Measurements from ENCODE around the gene MEX3A.

The MEX3A gene

GRCh38 chr1:156083800-156084790, 1.8 kb upstream of the MEX3A start:
- H3K4me3 ChIP-seq = peak overlapping the region; percentile 90
- in situ Hi-C loops (cut with MboI; ENCODE audit: low sequenced_read_pairs) = no loop called here
- H3K27me3 ChIP-seq (ENCODE audit: low read depth) = no peaks in the 10 kb centered on the region
- DNase-seq (ENCODE audit: low spot score in 2 of 2) = peak in 1 of 2 experiments; percentile 65
- no peaks in the 10 kb centered on the region for H3K9me3 ChIP-seq
- H3K36me3 ChIP-seq (replicated peaks) = peaks cover 9% of the 10 kb centered on the region
- peaks cover 41% of the 10 kb centered on the region for H3K4me1 ChIP-seq

- Histone ChIP-seq H3K27me3 (ENCODE audit: low read depth) (no peaks in the 10 kb centered on the region), H3K9me3 (no peaks in the 10 kb centered on the region), H3K4me1 (peaks cover 34% of the 10 kb centered on the region), H3K36me3 (replicated peaks) (peaks cover 19% of the 10 kb centered on the region), H3K4me3 (peak overlapping the region; percentile 90)
- peak in 1 of 2 experiments; percentile 61 for DNase-seq (ENCODE audit: low spot score in 2 of 2)
- in situ Hi-C loops (cut with MboI; ENCODE audit: low sequenced_read_pairs) = no loop called here
Observed at GRCh38 chr1:156081917-156082308, 352 bp downstream of the MEX3A start.

DNA sequence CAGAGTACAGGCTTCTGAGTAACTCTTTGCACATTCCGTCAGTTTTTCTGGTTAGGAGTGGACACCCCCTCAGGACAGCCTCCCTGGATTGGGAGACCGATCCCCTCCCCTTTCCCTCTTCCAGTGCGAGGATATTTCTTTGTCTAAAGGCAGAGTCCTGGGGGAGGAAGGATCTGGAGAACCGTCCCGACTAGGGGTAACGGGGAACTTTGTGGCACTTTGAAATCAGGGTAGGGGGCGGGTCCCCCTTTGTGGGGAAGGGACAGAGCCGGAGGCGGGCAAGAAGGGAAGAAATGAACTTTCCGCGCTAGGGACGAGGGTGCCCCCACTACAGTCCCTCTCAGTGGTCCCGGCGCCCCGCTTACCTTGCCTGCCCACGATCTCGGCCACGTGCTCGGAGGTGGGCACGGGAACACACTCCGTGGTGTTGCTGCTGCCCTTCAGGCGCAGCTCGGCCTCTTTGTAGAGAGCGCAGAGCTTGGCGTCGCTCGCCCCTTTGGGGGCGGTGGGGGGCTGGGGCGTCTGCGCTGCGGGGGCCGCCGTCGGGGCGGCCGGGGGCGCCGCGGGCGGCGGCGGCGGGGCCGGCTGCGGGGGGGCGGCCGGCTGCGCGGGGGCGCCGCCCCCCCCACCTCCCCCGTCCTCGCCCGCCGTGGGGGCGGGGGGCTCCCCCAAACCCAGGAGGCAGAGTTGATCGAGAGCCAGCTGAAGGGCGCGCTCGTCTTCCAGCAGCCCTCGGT, 917 bp downstream of the MEX3A start:
- H3K27me3 ChIP-seq (ENCODE audit: low read depth) = no peaks in the 10 kb centered on the region
- no peaks in the 10 kb centered on the region for H3K9me3 ChIP-seq
- peak overlapping the region; percentile 90 for H3K4me3 ChIP-seq
- peaks cover 22% of the 10 kb centered on the region for H3K36me3 ChIP-seq (replicated peaks)
- peaks cover 28% of the 10 kb centered on the region for H3K4me1 ChIP-seq
- DNase-seq (ENCODE audit: low spot score in 2 of 2) = peak in 1 of 2 experiments; percentile 37
- in situ Hi-C loops (cut with MboI; ENCODE audit: low sequenced_read_pairs) = no loop called here

GRCh38 chr1:156080863-156081179, 1.4 kb downstream of the MEX3A start:
- DNase-seq (ENCODE audit: low spot score in 2 of 2) = no peak
- Histone ChIP-seq H3K27me3 (ENCODE audit: low read depth) (no peaks in the 10 kb centered on the region), H3K4me3 (peak overlapping the region; percentile 90), H3K4me1 (peaks cover 23% of the 10 kb centered on the region), H3K36me3 (replicated peaks) (peaks cover 27% of the 10 kb centered on the region), H3K9me3 (no peaks in the 10 kb centered on the region)
- in situ Hi-C loops (cut with MboI; ENCODE audit: low sequenced_read_pairs) = no loop called here

- H3K27me3 ChIP-seq (ENCODE audit: low read depth) = no peaks in the 10 kb centered on the region
- in situ Hi-C loops (cut with MboI; ENCODE audit: low sequenced_read_pairs) = no loop called here
- peak in 1 of 2 experiments; percentile 53 for DNase-seq (ENCODE audit: low spot score in 2 of 2)
- peak overlapping the region; percentile 90 for H3K4me3 ChIP-seq
- peaks cover 18% of the 10 kb centered on the region for H3K4me1 ChIP-seq
- no peaks in the 10 kb centered on the region for H3K9me3 ChIP-seq
- H3K36me3 ChIP-seq (replicated peaks) = peaks cover 31% of the 10 kb centered on the region
Observed at GRCh38 chr1:156080241-156080862, 1.9 kb downstream of the MEX3A start.

GRCh38 chr1:156079762-156080161, 2.5 kb downstream of the MEX3A start:
- Histone ChIP-seq H3K4me3 (peak overlapping the region; percentile 90), H3K4me1 (peaks cover 15% of the 10 kb centered on the region), H3K9me3 (no peaks in the 10 kb centered on the region), H3K27me3 (ENCODE audit: low read depth) (no peaks in the 10 kb centered on the region), H3K36me3 (replicated peaks) (peaks cover 34% of the 10 kb centered on the region)
- in situ Hi-C loops (cut with MboI; ENCODE audit: low sequenced_read_pairs) = no loop called here
- DNase-seq (ENCODE audit: low spot score in 2 of 2) = no peak

- in situ Hi-C loops (cut with MboI; ENCODE audit: low sequenced_read_pairs) = no loop called here
- DNase-seq (ENCODE audit: low spot score in 2 of 2) = no peak
- H3K9me3 ChIP-seq = no peaks in the 10 kb centered on the region
- H3K36me3 ChIP-seq (replicated peaks) = peaks cover 34% of the 10 kb centered on the region
- no peaks in the 10 kb centered on the region for H3K27me3 ChIP-seq (ENCODE audit: low read depth)
- no peak overlapping the region for H3K4me3 ChIP-seq
- H3K4me1 ChIP-seq = peaks cover 15% of the 10 kb centered on the region
Observed at GRCh38 chr1:156078728-156079127, 3.5 kb downstream of the MEX3A start.

GRCh38 chr1:156077430-156077760, 4.9 kb downstream of the MEX3A start:
- H3K36me3 ChIP-seq (replicated peaks) = peaks cover 34% of the 10 kb centered on the region
- H3K27me3 ChIP-seq (ENCODE audit: low read depth) = no peaks in the 10 kb centered on the region
- in situ Hi-C loops (cut with MboI; ENCODE audit: low sequenced_read_pairs) = no loop called here
- H3K9me3 ChIP-seq = no peaks in the 10 kb centered on the region
- H3K4me1 ChIP-seq = peaks cover 16% of the 10 kb centered on the region
- DNase-seq (ENCODE audit: low spot score in 2 of 2) = no peak
- H3K4me3 ChIP-seq = no peak overlapping the region

DNA sequence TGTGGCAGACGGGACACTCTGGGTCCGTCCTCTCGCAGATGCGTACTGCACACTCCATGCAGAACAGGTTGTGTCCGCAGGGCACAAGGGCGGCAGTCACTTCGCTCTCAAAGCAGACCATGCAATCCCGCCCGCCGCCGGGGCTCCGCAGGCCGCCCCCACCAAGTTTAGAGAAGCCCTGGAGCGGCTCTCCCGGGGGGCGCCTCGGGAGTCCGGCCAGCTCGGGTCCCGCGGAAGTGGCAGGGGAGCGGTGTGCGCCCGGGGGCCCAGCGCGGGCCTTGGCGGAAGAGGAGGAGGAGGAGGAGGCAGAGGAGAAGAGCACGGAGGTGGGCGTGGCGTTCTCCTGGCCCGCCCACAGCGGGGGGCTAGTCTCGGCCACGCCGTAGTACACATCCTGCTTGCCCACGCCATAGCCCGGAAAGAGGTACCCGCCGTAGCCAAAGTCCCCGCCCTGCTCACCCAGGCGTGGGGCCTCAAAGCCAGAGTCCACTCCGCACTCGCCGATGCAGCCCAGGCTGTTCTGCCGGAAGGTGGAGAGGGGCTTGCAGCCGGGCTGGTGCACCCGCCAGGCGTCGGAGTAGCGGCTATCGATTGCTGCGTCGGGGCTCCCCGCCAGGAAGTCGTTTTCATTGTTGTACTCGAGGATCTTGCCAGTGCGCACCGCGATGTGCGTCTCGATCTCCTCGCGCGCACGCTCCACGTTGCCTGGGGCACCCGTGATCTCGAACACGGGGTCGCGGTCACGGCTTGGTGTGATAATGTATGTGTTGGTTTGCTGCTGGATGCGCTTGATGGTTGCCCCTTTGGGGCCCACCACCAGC, 5.4 kb downstream of the MEX3A start:
- no peak for DNase-seq (ENCODE audit: low spot score in 2 of 2)
- Histone ChIP-seq H3K27me3 (ENCODE audit: low read depth) (no peaks in the 10 kb centered on the region), H3K36me3 (replicated peaks) (peaks cover 34% of the 10 kb centered on the region), H3K9me3 (no peaks in the 10 kb centered on the region), H3K4me3 (no peak overlapping the region), H3K4me1 (peaks cover 16% of the 10 kb centered on the region)
- in situ Hi-C loops (cut with MboI; ENCODE audit: low sequenced_read_pairs) = no loop called here

- H3K4me1 ChIP-seq = peaks cover 16% of the 10 kb centered on the region
- H3K27me3 ChIP-seq (ENCODE audit: low read depth) = no peaks in the 10 kb centered on the region
- H3K9me3 ChIP-seq = no peaks in the 10 kb centered on the region
- no peak overlapping the region for H3K4me3 ChIP-seq
- no peak for DNase-seq (ENCODE audit: low spot score in 2 of 2)
- in situ Hi-C loops (cut with MboI; ENCODE audit: low sequenced_read_pairs) = no loop called here
- H3K36me3 ChIP-seq (replicated peaks) = peaks cover 34% of the 10 kb centered on the region
Observed at GRCh38 chr1:156075775-156076204, 6.5 kb downstream of the MEX3A start.

- in situ Hi-C loops (cut with MboI; ENCODE audit: low sequenced_read_pairs) = no loop called here
- no peak overlapping the region for H3K4me3 ChIP-seq
- peaks cover 14% of the 10 kb centered on the region for H3K4me1 ChIP-seq
Observed at GRCh38 chr1:156075162-156075561, 7.1 kb downstream of the MEX3A start.

DNA sequence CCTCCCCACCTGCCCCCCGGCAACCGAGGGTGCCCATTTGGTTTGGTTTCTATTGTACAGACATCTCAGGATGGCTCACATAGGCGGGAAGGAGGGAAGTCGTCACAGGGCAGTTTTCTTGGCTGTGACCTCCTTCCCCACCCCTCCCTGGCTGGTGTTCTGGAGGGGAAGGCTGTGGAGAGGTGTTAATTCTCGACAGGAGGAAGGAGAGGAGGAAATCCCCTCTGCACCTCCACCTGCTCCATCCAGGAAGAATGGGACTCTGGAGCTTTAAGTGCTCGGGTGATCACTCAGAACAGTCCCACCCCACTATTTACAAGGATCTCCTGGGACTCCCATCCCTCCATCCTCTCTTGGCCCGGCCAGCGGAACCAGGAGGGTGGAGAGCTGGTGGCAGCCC, 7.6 kb downstream of the MEX3A start:
- H3K9me3 ChIP-seq = no peaks in the 10 kb centered on the region
- peaks cover 9% of the 10 kb centered on the region for H3K4me1 ChIP-seq
- H3K36me3 ChIP-seq (replicated peaks) = peaks cover 31% of the 10 kb centered on the region
- no peak overlapping the region for H3K4me3 ChIP-seq
- no peak for DNase-seq (ENCODE audit: low spot score in 2 of 2)
- in situ Hi-C loops (cut with MboI; ENCODE audit: low sequenced_read_pairs) = no loop called here
- H3K27me3 ChIP-seq (ENCODE audit: low read depth) = no peaks in the 10 kb centered on the region

More at GRCh38 chr1:156075162-156075561, 7.1 kb downstream of the MEX3A start:
- Histone ChIP-seq H3K27me3 (ENCODE audit: low read depth) (no peaks in the 10 kb centered on the region), H3K9me3 (no peaks in the 10 kb centered on the region), H3K36me3 (replicated peaks) (peaks cover 34% of the 10 kb centered on the region)
- no peak for DNase-seq (ENCODE audit: low spot score in 2 of 2)

- peaks cover 9% of the 10 kb centered on the region for H3K4me1 ChIP-seq
- peaks cover 28% of the 10 kb centered on the region for H3K36me3 ChIP-seq (replicated peaks)
- H3K9me3 ChIP-seq = no peaks in the 10 kb centered on the region
- in situ Hi-C loops (cut with MboI; ENCODE audit: low sequenced_read_pairs) = no loop called here
- DNase-seq (ENCODE audit: low spot score in 2 of 2) = peak in 1 of 2 experiments; percentile 76
- H3K4me3 ChIP-seq = no peak overlapping the region
- H3K27me3 ChIP-seq (ENCODE audit: low read depth) = no peaks in the 10 kb centered on the region
Observed at GRCh38 chr1:156073740-156074139, 8.5 kb downstream of the MEX3A start.
